Activated CD8-positive, alpha-beta memory T cell treated with anti-CD3 and anti-CD28 coated beads, Interleukin-2, amount 10 ng/mL, durations not matched to agents 7 days and 5 days (primary cell): ENCODE results near the gene P2RX1. TPM values are rescaled to one million over a fixed set of nuclear protein-coding genes. Genes with fewer than 3 reads are reported as not detected.

Source experiments
- ATAC-seq: fragments of 150-1000 bp; cut with Tn5 transposase; one replicate; pipeline ENCODE4 v1.10.0; 2021; ENCODE audit warnings: moderate library complexity
- CTCF ChIA-PET: fragments of 350-600 bp; sonication (Branson Sonifier 250); formaldehyde crosslinking; loops from one replicate; lab custom pipeline; 2021; ENCODE audit warnings: antibody characterized with exemption; lab: Charles Lee
- DNase-seq: peaks from one replicate; pipeline ENCODE4 v3.0.0-alpha.2; 2020
- H3K27ac Mint-ChIP-seq: one replicate; pipeline ENCODE4 v1.8.0; 2021; ENCODE audit warnings: mild to moderate bottlenecking, mixed read lengths
- H3K27me3 Mint-ChIP-seq: one replicate; pipeline ENCODE4 v1.8.0; 2021; ENCODE audit warnings: mixed read lengths
- H3K36me3 Mint-ChIP-seq: one replicate; pipeline ENCODE4 v1.8.0; 2021; ENCODE audit warnings: mild to moderate bottlenecking, mixed read lengths
- H3K4me1 Mint-ChIP-seq: one replicate; pipeline ENCODE4 v1.8.0; 2021; ENCODE audit warnings: mixed read lengths
- H3K4me3 Mint-ChIP-seq: one replicate; pipeline ENCODE4 v1.8.0; 2021; ENCODE audit warnings: mild to moderate bottlenecking, moderate library complexity, mixed read lengths
- H3K9me3 Mint-ChIP-seq: one replicate; pipeline ENCODE4 v1.8.0; 2022; ENCODE audit warnings: low read depth, mixed read lengths
- total RNA-seq, 2 experiments: library from RNA; stranded (reverse); gene quantifications; one replicate each; pipeline ENCODE4 v1.2.3, GENCODE V29; 2021

P2RX1 gene
- total RNA-seq, 2 experiments from 2014 or later: 0.58 to 0.61 TPM

DNA sequence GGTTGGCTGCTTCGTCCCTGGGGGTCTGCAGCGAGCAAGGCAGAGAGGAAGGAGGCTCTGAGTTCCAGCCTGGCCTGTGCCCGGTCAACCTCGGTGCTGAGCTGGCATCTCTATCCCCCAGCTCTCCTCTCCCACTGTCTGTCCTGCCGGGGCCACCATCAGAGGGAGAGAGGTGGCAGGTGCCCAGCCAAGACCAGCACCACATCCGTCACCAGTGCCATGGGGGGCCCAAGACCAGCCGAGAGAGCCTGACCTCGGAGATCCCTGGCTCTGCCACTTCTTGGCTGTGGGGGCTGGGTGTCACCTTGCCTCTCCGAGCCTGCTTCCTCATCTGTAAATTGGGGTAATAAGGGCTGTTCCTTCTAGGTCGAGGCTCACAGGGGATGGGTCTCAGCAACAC, 560 bp upstream of the P2RX1 start:
- no peak for DNase-seq

DNA sequence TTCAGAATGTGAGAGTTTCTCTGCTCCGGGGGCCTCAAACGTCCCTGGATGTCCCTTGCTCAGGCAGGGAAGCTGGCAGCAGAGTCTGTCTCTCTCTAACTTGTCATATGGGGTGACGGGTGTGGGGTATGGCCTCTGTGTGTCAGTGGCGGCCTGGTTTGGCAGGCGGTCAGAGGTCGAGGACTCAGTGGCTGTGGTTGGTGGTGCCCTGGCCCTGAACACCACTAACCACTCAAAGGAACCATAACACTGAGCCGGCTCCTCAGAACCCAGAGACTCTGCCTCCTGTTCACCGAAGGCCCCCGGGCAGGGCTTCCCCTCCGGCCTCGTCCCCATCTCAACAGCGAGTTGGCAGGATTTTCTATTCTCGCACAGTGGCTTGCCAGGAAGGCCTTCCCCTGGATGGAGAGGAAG, 677 bp downstream of the P2RX1 start:
- Mint-ChIP-seq H3K27me3 (peaks cover 9% of the 10 kb centered on the region), H3K4me1 (peaks cover 37% of the 10 kb centered on the region), H3K4me3 (no peak overlapping the region), H3K27ac (peak overlapping the region; percentile 61), H3K9me3 (no peaks in the 10 kb centered on the region), H3K36me3 (no peaks in the 10 kb centered on the region)
- no peak for DNase-seq
- no peak for ATAC-seq
- CTCF ChIA-PET: interaction anchor here (1.3 to 8.0 kb wide), 5 partner anchors 69 to 177 kb away, joined by 3 to 125 read pairs (median 7); partner anchors contain the start of gene NCBP3

More for the DNA sequence above, 560 bp upstream of the P2RX1 start:
- ATAC-seq: peak; percentile 3
- Mint-ChIP-seq H3K36me3 (no peaks in the 10 kb centered on the region), H3K4me3 (no peak overlapping the region), H3K4me1 (peaks cover 30% of the 10 kb centered on the region), H3K27ac (peak overlapping the region; percentile 61), H3K27me3 (peaks cover 5% of the 10 kb centered on the region), H3K9me3 (no peaks in the 10 kb centered on the region)
- CTCF ChIA-PET: interaction anchor here (0.8 to 8.0 kb wide), 8 partner anchors 22 to 179 kb away, joined by 3 to 125 read pairs (median 4); partner anchors contain the start of gene NCBP3

DNA sequence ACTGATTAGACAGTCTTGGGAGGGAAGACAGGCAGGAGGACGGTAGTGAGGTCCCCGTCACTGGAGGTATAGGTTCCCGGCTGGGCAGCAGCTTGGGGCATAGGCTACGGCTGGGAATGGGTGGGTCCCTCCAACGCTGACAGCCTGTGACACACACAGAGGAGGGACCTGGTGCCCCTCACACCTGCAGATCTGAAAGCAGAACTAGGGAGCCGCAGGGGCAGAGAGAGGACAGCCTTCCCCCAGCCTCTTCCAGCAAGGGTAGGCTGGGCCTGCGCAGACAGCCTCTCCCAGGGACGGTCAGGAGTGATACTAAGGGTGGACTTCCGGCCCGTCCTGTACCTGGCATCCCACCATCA, 2.0 kb downstream of the P2RX1 start:
- CTCF ChIA-PET: interaction anchor here (0.6 to 8.0 kb wide), 50 partner anchors 9 to 286 kb away, joined by 3 to 125 read pairs (median 5); partner anchors contain the start of genes ATP2A3, CAMKK1, CYB5D2 and NCBP3
- Mint-ChIP-seq H3K4me3 (no peak overlapping the region), H3K36me3 (no peaks in the 10 kb centered on the region), H3K27me3 (peaks cover 9% of the 10 kb centered on the region), H3K27ac (peak overlapping the region; percentile 9), H3K9me3 (no peaks in the 10 kb centered on the region), H3K4me1 (peaks cover 37% of the 10 kb centered on the region)
- ATAC-seq (peak; percentile 6), DNase-seq (no peak)

DNA sequence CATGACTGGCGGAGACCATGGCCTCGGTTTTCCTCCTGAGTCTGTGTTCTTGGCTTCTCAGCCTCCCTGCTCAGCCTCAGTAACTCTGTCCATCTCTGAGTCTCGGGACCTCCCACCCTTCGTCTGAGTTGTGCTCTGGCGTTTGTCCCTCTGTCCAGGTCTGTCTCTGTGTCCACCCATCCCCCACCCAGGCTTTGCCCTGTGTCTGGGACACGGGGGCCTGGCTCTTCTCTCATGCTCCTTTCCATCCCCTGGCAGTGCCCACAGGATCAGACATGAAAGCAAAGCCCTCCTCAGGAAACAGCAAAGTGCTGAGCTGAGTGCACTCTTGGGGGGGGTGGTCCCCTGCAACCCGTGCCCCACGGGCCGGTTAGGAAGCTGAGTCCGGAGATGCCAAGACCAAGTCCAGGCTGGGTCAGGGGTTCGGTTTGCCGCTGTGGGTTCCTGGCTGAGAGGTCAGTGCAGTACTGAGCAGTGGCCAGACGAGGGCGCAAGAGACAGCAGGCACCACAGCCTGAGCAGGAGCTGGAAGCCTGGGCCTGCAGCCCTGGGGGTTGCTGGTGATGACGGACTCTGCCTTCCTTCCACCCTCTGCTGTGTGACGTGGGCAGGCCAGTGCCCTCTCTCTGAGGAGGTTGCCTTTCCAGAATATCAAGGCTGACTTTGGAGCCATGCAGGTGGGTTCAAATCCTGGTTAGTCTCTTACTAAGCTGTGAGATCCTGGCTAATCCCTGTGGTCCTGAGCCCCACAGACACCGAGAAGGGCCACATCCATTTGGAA, 2.5 kb downstream of the P2RX1 start:
- peak; percentile 89 for DNase-seq
- H3K4me1 Mint-ChIP-seq: peaks cover 37% of the 10 kb centered on the region
- H3K27me3 Mint-ChIP-seq: peaks cover 9% of the 10 kb centered on the region
- peak overlapping the region; percentile 9 for H3K27ac Mint-ChIP-seq
- no peaks in the 10 kb centered on the region for H3K36me3 Mint-ChIP-seq
- no peaks in the 10 kb centered on the region for H3K9me3 Mint-ChIP-seq
- no peak overlapping the region for H3K4me3 Mint-ChIP-seq
- peak; percentile 79 for ATAC-seq
- CTCF ChIA-PET: interaction anchor here (0.6 to 8.0 kb wide), 54 partner anchors 9 to 286 kb away, joined by 3 to 125 read pairs (median 5); partner anchors contain the start of genes ATP2A3, CAMKK1, CYB5D2 and NCBP3

DNA sequence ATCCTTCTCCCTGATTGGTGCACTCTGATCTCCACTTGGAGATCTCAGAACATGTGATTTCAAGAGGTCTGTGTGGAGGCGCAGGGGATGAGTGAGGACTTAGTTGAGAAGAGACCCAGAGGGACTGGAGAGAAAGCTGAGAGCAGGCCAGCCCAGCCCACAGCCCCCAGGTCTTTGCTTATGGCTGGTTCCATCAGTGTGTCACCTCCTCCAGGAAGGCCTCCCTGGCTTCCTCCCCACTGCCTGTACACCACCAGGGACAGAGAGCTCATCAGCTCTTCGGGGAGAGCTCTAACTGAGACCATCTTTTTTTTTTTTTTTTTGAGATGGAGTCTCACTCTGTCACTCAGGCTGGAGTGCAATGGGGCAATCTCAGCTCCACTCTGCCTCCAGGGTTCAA, 3.4 kb downstream of the P2RX1 start:
- Mint-ChIP-seq H3K4me3 (no peak overlapping the region), H3K27ac (no peak overlapping the region), H3K9me3 (no peaks in the 10 kb centered on the region), H3K36me3 (no peaks in the 10 kb centered on the region), H3K27me3 (peaks cover 9% of the 10 kb centered on the region), H3K4me1 (peaks cover 37% of the 10 kb centered on the region)
- CTCF ChIA-PET: interaction anchor here (1.1 to 8.0 kb wide), 21 partner anchors 8 to 200 kb away, joined by 3 to 125 read pairs (median 10); partner anchors contain the start of genes ATP2A3 and NCBP3
- DNase-seq (no peak), ATAC-seq (no peak)

DNA sequence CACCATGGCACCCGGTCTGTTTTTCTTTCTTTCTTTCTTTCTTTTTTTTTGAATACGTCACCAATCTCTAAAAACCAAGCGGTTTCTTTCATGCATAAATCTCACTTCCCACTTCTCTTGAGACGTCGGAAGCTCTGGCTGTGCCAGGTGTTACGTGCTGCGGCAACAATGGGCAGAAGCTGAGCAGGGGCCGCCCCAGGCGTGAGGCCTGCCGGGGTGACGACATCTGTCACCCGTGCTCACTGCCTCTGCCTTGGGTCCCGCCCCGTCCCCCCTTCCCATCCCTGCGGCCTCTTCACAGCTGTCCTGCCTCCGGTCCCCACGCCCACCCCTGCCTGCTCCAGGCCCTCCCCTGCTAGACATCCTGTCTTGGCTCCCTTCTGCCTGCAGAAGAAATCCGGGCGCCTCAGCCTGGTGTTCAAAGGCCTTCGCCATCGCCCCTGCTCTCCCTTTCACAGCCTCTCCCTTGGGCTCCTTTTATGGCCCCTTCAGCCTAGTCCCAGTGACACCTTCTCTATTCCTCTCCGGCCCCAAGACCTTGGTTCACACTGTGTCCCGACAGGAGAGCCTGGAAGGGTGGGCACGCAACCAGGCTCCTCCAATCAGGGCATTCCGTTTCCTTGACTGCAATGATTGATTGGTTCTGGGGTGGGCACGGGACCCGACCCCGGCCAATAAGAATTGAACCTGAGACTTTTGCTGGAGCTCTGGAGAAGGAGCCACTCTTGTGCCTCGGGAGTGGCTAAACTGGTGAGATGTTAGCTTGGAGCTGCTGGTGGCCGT, 4.8 kb downstream of the P2RX1 start:
- H3K27me3 Mint-ChIP-seq: peaks cover 9% of the 10 kb centered on the region
- no peak overlapping the region for H3K27ac Mint-ChIP-seq
- ATAC-seq (peak; percentile 32), DNase-seq (no peak)
- H3K4me3 Mint-ChIP-seq: no peak overlapping the region
- CTCF ChIA-PET: interaction anchor here (1.0 to 8.0 kb wide), 6 partner anchors 24 to 173 kb away, joined by 3 to 125 read pairs (median 16); partner anchors contain the start of gene NCBP3
- H3K4me1 Mint-ChIP-seq: peaks cover 29% of the 10 kb centered on the region
- H3K9me3 Mint-ChIP-seq: no peaks in the 10 kb centered on the region
- no peaks in the 10 kb centered on the region for H3K36me3 Mint-ChIP-seq

DNA sequence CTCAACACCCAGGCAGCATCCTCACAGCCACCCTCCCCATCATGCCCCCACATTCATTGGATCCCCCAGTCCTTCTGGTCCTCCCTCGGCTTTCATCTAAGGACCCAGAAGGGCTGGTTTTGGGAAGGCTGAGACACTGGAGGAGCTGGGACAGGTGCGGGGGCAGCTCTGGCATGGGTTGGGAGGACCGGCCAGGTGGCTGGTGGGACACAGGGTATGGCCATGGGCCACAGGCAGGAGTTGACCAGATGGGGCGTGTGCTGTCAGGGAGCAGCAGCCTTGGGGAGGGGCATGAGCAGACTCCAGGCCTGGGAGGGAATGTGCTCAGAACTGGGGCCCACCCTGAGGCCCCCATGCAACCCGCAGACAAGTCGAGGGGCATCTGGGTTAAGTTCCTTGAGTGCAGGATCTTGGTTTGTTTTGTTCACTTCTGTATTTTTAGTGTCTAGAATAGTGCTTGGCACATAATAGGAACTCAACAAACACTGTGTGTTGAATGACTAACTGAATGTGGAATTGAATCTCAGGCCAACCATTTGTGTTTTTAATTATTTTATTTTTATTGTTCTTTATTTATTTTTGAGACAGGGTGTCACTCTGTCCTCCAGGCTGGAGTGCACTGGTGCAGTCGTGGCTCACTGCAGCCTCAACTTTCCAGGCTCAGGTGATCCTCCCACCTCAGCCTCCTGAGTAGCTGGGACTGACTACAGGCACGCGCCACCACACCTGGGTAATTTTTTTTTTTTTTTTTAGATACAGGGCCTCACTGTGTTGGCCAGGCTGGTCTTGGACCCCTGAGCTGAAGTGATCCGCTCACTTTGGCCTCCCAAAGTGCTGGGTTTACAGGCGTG, 5.6 kb downstream of the P2RX1 start:
- ATAC-seq (no peak), DNase-seq (no peak)
- Mint-ChIP-seq H3K4me3 (no peak overlapping the region), H3K27ac (no peak overlapping the region), H3K9me3 (no peaks in the 10 kb centered on the region), H3K27me3 (peaks cover 9% of the 10 kb centered on the region), H3K36me3 (no peaks in the 10 kb centered on the region), H3K4me1 (peaks cover 21% of the 10 kb centered on the region)
- CTCF ChIA-PET: interaction anchor here (0.7 to 8.0 kb wide), 4 partner anchors 19 to 172 kb away, joined by 3 to 125 read pairs (median 15); no protein-coding TSS in a partner anchor

DNA sequence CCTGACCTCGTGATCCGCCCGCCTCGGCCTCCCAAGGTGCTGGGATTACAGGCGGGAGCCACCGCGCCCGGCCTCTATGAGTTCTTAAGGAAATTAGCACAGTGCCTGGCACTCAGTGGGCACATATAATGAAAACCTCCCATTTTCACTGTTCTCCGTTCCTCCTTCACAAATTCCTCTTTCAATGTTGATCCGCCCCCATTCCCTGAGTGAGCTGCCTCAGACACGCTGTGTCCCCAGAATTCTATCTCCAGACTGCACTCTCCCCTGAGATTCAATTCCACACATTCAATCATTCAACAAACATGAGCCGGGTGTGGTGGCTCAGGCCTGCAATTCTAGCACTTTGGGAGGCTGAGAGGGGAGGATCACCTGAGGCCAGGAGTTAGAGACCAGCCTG, 7.0 kb downstream of the P2RX1 start:
- CTCF ChIA-PET: no interaction called here
- Mint-ChIP-seq H3K4me1 (peaks cover 16% of the 10 kb centered on the region), H3K4me3 (no peak overlapping the region), H3K9me3 (no peaks in the 10 kb centered on the region), H3K27ac (no peak overlapping the region), H3K27me3 (peaks cover 9% of the 10 kb centered on the region), H3K36me3 (no peaks in the 10 kb centered on the region)
- DNase-seq: no peak
- no peak for ATAC-seq

DNA sequence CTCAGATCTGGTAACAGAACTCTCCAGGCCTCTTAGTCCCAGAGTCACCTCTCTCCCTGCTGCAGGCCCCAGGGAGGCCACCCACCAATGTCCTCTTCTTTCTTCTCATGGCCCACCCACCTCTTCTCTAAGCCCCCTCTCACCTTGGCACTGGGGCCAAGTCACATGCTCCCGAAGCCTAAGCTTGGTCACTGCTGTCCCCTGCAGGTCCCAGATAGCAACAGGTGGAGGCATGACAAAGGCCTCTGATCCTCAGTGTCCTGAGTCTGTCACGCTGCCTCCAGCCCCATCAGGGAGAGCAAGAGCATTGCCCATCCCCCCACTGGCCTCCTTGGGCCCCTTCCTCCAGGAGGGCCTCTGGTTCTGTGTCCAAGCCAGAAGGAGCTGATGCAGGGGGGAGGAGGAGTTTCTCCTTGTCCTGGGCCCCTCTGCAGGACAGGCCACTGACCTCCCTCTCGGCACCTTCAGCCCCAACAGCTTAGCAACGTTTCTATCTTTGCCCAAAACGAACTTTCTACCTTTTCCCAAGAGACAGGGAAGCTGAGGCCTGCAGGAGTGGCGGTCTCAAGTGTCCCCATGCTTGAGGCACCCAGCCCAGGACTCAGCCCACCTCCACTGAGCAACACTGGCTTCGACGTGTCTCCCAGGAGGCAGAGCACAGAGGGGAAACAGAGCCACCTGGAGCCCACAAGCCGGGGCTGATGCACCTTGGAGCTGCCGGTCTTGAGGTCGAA, 8.6 kb downstream of the P2RX1 start:
- CTCF ChIA-PET: interaction anchor here (1.1 to 1.6 kb wide), 4 partner anchors 44 to 97 kb away, joined by 4 to 6 read pairs (median 4); no protein-coding TSS in a partner anchor
- Mint-ChIP-seq H3K4me1 (peaks cover 7% of the 10 kb centered on the region), H3K36me3 (no peaks in the 10 kb centered on the region), H3K4me3 (no peak overlapping the region), H3K9me3 (no peaks in the 10 kb centered on the region), H3K27me3 (peaks cover 6% of the 10 kb centered on the region), H3K27ac (no peak overlapping the region)
- DNase-seq (no peak), ATAC-seq (no peak)

DNA sequence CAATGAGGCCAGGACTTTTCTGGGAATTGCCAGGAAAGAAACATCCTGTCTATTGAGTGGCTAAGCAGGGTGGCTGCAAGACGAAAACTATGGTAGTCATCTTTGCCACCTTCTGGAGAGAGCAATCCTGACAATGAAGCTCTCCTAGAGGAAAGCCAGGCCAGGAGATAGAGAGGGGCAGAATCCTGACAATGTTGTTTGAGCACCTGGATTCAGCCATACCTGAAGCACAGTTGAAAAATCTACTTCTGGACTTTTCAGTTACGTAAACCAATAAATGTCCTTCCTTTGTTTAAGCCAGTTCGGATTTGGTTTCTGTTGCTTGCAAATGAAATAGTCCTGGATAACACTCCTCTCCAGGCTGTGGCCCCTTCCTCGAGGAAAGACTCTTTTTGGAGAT, 9.4 kb downstream of the P2RX1 start:
- H3K9me3 Mint-ChIP-seq: no peaks in the 10 kb centered on the region
- no peak overlapping the region for H3K27ac Mint-ChIP-seq
- CTCF ChIA-PET: interaction anchor here (1.1 to 1.6 kb wide), 4 partner anchors 43 to 98 kb away, joined by 4 to 6 read pairs (median 4); no protein-coding TSS in a partner anchor
- peaks cover 7% of the 10 kb centered on the region for H3K4me1 Mint-ChIP-seq
- DNase-seq (no peak), ATAC-seq (no peak)
- peaks cover 4% of the 10 kb centered on the region for H3K27me3 Mint-ChIP-seq
- H3K36me3 Mint-ChIP-seq: no peaks in the 10 kb centered on the region
- H3K4me3 Mint-ChIP-seq: no peak overlapping the region

DNA sequence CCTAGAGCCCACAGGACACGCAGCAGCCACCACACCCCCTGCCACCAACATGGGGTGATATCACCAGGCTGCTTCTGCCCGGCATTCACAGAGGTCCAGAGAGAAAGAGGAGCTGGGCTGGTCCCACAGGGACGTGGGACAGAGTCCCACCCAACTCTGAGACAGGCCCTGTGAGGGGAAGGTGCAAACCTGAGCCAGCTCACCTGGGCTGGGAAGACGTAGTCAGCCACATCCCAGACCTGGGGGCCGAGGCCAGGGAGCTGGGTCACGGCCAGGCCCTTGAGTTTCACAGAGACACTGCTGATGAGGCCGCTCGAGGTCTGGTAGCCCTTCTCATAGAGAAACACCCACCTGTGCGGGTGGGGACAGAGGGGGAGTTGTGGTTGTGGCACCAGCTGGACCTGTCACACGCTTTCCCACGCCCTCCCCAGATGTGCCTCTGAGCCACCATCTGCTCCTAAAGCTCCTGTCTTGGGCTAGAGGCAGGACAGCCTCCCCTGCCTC, 11.2 kb downstream of the P2RX1 start:
- Mint-ChIP-seq H3K27me3 (no peaks in the 10 kb centered on the region), H3K4me3 (no peak overlapping the region), H3K27ac (no peak overlapping the region), H3K4me1 (no peaks in the 10 kb centered on the region), H3K9me3 (no peaks in the 10 kb centered on the region), H3K36me3 (no peaks in the 10 kb centered on the region)
- DNase-seq: no peak
- CTCF ChIA-PET: interaction anchor here (1.6 to 3.8 kb wide), 2 partner anchors 9 to 42 kb away, joined by 6 to 16 read pairs; no protein-coding TSS in a partner anchor
- no peak for ATAC-seq

DNA sequence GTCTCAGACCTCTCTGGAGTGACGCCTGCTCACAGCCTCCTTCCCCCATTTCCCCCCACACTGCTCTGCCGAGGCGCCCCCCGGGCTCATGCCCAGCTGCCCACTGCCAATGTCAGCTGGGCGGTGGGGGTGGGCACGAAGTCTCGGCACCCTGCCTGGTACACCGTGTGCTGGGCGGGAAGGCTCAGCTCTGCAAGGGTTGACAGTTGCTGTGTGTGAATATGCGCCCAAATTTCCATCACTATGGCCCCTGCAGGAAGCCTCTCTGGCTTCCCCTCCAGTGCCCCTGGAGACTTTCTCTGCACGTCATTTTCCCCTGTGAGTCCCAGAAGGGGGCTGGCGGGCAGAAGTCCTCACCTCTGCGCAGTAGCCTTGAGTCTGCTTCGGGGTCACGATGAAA, 11.8 kb downstream of the P2RX1 start:
- DNase-seq (no peak), ATAC-seq (no peak)
- Mint-ChIP-seq H3K27me3 (no peaks in the 10 kb centered on the region), H3K4me3 (no peak overlapping the region), H3K4me1 (no peaks in the 10 kb centered on the region), H3K9me3 (no peaks in the 10 kb centered on the region), H3K27ac (no peak overlapping the region), H3K36me3 (no peaks in the 10 kb centered on the region)
- CTCF ChIA-PET: interaction anchor here (1.6 to 3.8 kb wide), 2 partner anchors 9 to 41 kb away, joined by 6 to 16 read pairs; no protein-coding TSS in a partner anchor
